ENCODE results near the gene ITGA6.

DNA sequence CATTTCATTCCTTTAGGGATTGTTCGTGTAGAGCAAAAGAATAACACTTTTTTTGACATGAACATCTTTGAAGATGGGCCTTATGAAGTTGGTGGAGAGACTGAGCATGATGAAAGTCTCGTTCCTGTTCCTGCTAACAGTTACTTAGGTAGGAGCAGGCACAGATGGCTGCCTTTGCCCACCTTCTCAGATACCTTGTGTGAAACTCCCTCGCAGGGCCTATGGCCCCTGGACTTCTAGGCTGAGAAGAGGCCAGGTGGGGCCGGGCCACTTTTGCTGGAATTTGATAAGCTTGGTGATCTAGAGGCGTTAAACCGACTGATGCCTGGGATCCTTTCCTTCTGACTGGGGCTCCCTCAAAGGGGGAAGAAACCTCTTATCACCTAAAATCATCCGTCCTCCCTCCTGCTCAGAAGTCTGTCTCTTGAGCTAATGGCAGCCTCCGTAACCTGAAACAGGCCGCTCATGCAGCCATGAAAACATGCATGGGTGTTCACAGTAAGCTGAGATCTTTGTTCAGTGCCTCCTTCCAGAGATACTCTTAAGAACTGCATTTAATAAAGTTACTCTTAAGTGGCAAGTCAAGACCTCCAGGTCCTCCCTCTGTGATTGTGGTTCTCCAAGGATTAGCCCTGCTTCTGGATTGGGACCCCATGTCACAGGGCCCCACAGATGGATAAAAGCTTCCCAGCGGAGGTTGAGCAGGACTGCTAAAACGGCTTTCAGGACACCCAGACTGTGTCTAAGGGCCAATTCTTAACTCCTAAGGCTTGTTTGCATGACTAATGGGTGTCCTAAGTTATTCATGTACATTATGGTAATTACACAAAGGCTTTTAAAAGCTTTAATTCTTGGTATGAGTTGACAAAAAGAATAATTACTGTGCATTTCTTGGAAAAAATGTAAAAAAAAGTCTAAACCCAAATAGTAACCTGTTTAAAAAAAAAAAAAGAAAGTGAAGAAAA is 43.9 kb downstream of the ITGA6 start:
- TF ChIP-seq, protein P1, sequence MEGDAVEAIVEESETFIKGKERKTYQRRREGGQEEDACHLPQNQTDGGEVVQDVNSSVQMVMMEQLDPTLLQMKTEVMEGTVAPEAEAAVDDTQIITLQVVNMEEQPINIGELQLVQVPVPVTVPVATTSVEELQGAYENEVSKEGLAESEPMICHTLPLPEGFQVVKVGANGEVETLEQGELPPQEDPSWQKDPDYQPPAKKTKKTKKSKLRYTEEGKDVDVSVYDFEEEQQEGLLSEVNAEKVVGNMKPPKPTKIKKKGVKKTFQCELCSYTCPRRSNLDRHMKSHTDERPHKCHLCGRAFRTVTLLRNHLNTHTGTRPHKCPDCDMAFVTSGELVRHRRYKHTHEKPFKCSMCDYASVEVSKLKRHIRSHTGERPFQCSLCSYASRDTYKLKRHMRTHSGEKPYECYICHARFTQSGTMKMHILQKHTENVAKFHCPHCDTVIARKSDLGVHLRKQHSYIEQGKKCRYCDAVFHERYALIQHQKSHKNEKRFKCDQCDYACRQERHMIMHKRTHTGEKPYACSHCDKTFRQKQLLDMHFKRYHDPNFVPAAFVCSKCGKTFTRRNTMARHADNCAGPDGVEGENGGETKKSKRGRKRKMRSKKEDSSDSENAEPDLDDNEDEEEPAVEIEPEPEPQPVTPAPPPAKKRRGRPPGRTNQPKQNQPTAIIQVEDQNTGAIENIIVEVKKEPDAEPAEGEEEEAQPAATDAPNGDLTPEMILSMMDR (IDR thresholded peaks at IDR 0.05), result no peak
- TF ChIP-seq ZFX (IDR thresholded peaks at IDR 0.05; ENCODE audit: borderline replicate concordance), result no peak

All from 22Rv1 (cell line).